Measurements from ENCODE around the gene TBCCD1.

DNA sequence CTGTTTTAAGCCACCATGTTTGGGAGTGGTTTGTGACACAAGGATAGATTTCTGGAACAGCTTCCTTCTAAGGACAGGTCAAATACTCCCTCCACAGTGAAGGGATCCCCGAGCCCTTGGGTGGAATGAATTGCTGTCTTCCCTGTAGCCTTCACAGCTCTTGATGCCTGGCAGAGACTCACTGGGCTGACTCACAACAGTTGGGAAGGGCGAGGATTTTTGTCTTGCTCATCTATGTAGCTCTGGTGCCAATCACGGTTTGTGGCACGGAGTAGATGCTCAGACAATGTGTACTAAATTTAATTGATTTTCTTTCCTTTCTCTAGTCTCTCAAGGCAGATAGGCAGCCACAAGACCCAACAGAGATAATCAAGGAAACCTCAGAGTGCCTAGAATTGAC lies 49.9 kb downstream of the TBCCD1 start:
- TF ChIP-seq POLR2A (IDR thresholded peaks at IDR 0.05) (no peak), POLR2AphosphoS5 (IDR thresholded peaks at IDR 0.05) (no peak), CTCF (IDR thresholded peaks at IDR 0.05) (no peak)
